Measurements from ENCODE around the gene RFT1.
"Not testable (repeated sequence)": the region's sequence is repeated elsewhere in the genome, so short reads cannot be mapped to it uniquely, and the experiment has no call there.

Gene RFT1

GRCh38 chr3:53065841-53066480, 64.3 kb downstream of the RFT1 start:
- no peak for DNase-seq

- DNase-seq, result no peak
Observed at GRCh38 chr3:53062905-53063304, 67.3 kb downstream of the RFT1 start.

- DNase-seq, result no peak
Observed at GRCh38 chr3:53056442-53056841, 73.8 kb downstream of the RFT1 start.

GRCh38 chr3:53054233-53054632, 76.0 kb downstream of the RFT1 start:
- DNase-seq, result not testable (repeated sequence)

GRCh38 chr3:53051929-53052328, 78.3 kb downstream of the RFT1 start:
- DNase-seq, result no peak

GRCh38 chr3:53049987-53050386, 80.2 kb downstream of the RFT1 start:
- DNase-seq, result no peak

- DNase-seq, result no peak
Observed at GRCh38 chr3:53046171-53047170, 83.8 kb downstream of the RFT1 start.

- DNase-seq, result peak; percentile 37
Observed at GRCh38 chr3:53045518-53046170, 84.6 kb downstream of the RFT1 start, which contains the start of gene SFMBT1. Gene SFMBT1 (minus strand): TSS chr3:53046073. CDS start chr3:52969128, 76,945 bp downstream.

GRCh38 chr3:53044711-53045517, 85.3 kb downstream of the RFT1 start:
- peak; percentile 34 for DNase-seq

- DNase-seq, result no peak
Observed at GRCh38 chr3:53044371-53044710, 85.9 kb downstream of the RFT1 start.

GRCh38 chr3:53043738-53044137, 86.5 kb downstream of the RFT1 start:
- no peak for DNase-seq

- no peak for DNase-seq
Observed at GRCh38 chr3:53042651-53043050, 87.6 kb downstream of the RFT1 start.

GRCh38 chr3:53040351-53040820, 89.8 kb downstream of the RFT1 start:
- no peak for DNase-seq

- no peak for DNase-seq
Observed at GRCh38 chr3:53039376-53039752, 90.9 kb downstream of the RFT1 start.

GRCh38 chr3:53038679-53039375, 91.4 kb downstream of the RFT1 start:
- DNase-seq, result no peak

Data from NK-92 treated with Interleukin-12 subunit alpha and Interleukin-12 subunit beta, amount 100 ng/mL, for 24 hours (cell line).